SKM-1 (cell line): ENCODE data around the gene MRPL36.
"Not testable (repeated sequence)": the region's sequence is repeated elsewhere in the genome, so short reads cannot be mapped to it uniquely, and the experiment has no call there.

ENCODE experiments used
- DNase-seq: peaks from one replicate; lab custom pipeline; 2025; ENCODE audit not compliant: unreplicated experiment; lab: John Stamatoyannopoulos, UW

Gene MRPL36

GRCh38 chr5:1799602-1800471, at the start of gene MRPL36:
MRPL36 (minus strand) TSS chr5:1799837; CDS start chr5:1798935, 902 bp downstream.
- peak; percentile 61 for DNase-seq

- DNase-seq, result no peak
These were observed 48.0 kb upstream of the MRPL36 start for GRCh38 chr5:1847611-1848010.

GRCh38 chr5:1847056-1847455, 47.4 kb upstream of the MRPL36 start:
- no peak for DNase-seq

DNA sequence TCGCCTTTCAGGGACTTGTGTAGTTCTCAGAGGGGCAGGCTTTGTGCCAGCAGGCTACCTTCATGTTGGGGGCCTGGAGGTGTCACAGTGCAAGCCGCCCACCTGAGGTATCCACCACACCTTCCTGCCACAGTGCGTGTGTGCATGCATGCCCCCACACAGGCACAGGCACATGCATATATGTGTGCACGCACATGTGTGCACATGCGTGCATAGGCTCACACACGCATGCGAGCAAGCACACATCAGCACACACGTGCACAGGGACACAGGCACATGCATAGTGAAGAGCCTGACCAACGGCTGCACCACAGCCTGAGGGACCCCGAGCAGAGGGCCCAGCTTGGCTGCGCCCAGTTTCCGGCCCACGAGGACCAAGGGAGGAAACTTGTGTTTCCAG, 46.9 kb upstream of the MRPL36 start:
- DNase-seq, result no peak

DNA sequence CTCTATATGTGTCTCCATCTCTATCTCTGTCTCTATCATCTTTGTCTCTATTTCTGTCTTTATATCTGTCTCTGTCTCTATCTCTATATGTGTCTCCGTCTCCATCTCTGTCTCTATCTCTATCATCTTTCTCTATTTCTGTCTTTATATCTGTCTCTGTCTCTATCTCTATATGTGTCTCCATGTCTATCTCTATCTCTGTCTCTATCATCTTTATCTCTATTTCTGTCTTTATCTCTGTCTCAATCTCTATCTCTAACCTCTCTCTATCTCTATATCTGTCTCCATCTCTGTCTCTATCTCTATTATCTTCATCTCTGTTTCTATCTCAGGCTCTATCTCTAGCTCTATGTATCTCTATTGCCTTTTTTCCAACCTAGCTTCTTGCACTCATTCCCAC, 46.1 kb upstream of the MRPL36 start:
- DNase-seq, result no peak

DNA sequence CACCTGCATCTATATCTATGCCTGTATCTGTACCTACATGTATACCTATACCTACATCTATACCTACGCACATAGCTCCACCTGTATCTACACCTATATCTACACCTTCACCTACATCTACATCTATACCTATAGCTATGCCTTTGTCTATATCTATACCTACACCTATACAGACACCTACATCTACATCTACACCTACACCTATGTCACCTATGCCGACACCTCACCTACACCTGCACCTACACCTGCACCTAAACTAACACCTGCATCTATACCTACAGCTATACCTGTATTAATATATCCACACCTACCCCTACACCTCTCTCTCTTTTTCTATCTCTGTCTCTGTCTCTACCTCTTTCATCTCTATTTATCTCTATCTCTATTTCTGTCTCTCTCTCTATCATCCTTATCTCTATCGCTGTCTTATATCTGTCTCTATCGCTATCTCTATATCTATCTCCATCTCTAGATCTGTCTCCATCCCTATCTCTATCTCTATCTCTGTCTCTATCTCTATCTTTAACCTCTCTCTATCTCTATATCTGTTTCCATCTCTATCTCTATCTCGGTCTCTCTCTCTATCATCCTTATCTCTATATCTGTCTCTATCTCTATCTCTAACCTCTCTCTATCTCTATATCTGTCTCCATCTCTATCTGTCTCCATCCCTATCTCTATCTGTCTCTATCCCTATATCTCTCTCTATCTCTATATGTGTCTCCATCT, 45.2 kb upstream of the MRPL36 start:
- no peak for DNase-seq

DNA sequence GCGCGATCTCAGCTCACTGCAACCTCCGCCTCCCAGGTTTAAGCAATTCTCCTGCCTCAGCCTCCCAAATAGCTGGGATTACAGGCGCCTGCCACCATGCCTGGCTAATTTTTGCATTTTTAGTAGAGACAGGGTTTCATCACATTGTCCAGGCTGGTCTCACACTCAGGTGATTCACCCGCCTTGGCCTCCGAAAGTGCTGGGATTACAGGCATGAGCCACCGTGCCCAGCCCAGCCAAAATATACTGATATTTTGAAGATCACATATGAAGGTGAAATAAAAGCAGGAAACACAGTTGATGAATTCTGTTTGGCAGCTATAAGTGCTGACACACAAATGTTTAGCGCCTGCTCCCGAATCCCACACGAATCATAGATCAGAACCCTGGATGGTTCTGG, 44.1 kb upstream of the MRPL36 start:
- not testable (repeated sequence) for DNase-seq

DNA sequence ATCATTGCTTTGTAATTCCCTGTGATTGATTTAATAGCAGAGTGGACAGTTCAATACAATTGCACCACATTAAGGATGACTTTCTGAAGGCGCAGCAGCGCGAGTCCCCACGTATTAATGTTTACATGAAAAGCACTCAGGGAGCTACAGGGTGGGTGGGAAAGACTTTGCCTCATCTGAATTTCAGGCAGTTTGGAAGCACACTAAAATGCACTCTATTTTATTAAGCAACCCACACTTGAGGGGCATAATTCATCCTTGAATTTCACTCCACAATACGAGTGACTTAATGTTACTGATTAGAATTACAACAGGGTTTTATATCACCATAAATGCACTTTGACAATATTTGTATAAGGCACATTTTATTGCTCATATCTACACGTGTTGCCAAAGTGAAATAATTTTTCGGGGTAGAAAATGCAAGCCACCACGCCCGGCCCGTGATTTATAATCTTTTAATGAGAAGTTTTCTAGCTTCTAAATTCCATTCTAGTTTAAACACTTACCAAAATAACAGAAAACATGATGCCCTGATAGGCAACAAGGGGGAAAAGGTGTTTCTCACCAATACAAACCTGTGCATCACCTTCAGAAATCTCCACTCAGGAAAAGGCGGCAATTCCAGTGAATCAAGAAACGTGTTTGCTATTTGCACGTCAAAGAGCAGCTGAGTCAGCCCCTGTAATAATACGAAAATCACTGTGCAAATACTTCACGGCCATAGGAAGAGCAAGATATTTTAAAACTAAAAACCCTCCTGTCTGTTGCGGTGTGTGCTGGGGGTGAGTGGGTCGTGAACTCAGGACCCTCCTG, 42.6 kb upstream of the MRPL36 start:
- no peak for DNase-seq

GRCh38 chr5:1840741-1841521, 41.3 kb upstream of the MRPL36 start:
- DNase-seq, result no peak

- DNase-seq, result no peak
These were observed 40.5 kb upstream of the MRPL36 start for GRCh38 chr5:1840071-1840547.

GRCh38 chr5:1838013-1838412, 38.4 kb upstream of the MRPL36 start:
- no peak for DNase-seq

DNA sequence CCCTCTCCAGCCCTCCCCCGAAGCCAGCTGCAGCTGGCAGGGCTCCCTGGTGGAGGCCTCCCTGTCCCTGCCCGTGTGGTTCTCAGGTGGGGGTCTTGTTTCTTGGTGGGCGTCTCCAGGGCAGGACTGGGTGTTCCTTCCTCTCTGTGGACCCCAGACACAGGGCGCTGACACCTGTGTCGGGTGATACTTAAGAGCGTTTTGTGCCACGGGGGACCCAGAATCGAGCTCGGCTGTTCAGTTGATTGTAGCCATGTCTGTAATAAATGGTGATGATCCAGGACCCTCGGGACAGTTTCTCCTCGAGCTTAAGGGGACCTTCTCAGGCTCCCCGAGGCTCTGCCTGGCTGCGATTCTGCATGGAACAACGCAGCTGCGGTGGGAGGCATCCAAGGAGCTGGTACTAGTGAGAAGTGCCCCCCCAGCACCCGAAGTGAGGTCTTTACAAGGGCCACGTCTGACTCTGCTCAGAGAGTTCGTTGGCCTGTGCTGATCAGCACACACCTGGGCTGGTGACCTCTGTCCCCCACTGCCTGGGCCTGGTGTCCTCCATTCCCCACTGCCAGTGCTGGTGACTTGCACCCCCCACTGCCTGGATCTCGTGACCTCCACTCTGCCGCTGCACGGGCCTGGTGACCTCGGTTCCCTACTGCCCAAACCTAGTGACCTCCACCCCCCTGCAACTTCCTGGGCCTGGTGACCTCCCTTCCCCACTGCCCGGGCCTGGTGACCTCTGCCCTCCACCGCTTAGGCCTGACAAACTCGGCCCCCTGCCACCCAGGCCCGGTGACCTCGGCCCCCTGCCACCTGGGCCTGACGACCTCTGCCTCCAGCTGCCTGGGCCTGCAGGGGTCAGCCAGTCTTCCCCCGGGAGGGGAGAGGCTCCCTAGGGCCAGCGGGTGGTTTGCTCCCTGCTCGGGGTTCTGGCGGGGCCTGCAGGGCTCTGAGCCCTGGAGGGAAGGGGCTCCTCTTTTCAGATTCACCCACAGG, 37.5 kb upstream of the MRPL36 start:
- DNase-seq, result no peak

DNA sequence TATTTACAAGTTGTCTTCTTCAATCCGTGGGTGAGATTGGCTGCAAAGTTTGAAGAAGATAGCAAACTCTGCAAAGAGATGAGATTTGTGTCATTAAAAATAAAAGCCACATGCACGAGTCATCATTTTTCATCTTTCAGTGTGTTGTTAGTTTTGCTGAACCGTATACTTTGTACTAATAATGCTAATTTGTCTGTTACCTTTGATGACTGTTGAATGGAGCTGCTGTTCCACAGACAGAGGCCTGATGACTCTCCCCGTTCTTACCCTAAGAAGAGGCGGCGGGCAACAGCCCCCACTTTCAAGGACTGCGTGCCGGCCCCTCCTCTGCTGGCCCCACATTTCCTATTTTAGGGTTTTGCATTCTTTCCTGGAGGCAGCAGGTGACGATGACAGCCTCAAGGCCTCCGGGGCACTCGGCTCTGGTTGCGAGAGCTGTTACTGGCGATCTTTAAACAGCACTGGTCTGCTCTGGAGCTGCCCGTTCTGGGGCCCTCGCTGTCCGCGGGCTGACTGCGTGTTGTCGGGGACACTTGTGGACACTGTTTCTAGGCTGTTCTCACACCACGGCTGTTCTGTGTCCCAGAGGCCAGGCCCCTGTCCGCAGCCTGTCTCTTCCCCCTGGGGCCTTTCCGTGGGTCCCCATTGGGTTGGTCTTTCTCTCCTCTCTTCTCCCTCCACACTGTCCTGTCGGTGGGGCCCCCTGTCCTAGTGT, 36.7 kb upstream of the MRPL36 start:
- no peak for DNase-seq

DNA sequence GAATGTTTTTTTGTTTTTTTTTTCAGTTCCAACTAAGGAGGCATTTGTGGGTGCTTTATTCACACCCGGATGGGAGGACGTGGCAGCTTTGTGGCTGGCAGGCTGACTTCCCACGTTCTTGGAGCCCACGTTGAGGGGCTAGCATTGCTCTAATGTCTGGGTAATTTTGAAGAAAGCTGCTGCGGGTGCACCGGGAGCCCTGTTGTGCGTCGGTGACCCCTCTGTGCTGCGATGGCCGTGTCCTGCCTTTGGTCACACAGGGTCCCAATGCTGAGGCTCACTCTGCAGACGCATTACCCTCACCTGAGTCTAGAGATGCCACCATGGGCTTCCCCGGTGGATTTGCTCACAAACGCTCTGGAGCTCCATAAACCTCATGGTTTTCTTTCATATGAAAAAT, 35.8 kb upstream of the MRPL36 start:
- DNase-seq, result no peak

DNA sequence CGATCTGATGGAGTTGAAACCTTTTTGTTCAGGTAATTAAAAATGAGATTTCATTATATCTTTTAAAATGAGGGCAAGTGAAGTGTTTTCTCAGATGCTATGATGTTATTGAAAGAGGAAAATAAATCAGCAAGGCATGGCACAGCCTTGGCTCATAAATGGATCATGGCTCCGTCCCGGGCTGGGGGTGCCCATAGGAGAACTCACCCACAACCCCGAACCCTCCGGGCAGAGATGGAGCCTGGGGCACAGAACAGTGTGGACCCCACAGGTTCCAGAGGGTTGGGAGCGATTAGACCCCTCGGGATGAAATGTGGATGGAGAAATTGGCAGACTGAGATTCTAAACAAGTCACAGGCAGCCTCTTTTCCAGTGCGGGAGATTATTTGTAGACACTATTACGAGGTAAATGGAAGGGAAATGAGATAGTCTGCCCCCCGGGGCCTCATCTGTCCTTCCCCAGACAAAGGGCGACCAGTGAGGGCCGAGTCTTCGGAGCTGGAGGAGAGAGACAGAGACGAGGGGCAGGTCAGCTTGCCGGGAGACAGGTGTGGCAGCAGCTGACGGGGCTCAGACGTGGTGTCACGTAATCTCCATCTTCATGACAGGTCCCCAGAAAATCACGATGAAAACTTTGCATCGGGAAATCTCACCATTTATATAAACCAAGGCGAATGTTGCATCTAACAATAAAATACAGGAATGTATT, 35.2 kb upstream of the MRPL36 start:
- DNase-seq, result no peak

DNA sequence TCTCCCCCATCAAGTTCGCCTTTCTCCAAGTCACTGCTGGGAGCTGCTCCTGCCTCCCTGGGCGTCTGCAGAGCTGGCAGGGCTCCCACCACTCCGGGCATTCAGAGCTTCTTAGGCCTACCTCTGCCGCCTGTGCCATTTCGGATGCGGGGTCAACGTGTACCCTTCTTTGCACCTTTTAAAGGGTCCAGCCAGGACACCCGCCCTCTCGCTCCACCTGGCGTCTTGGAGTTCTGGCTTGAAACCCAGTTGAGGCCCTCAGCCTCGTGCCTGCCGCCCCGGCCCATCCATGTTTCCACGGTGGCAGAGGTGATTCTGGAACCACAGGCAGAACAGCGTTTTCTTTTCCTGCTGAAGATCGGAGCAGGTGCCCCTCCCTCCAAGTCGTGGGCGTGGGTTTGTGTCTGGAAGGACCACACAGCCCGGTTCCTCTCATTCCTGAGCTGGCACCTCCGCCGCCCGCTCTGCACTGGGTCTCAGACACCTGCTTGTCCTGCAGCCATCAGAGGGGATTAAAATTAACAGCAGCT, 34.5 kb upstream of the MRPL36 start:
- no peak for DNase-seq

GRCh38 chr5:1833264-1834021, 33.8 kb upstream of the MRPL36 start:
- DNase-seq, result no peak
